Neural progenitor cell (in vitro differentiated cells): ENCODE measurements around the gene TMEM175.

Experiments used
- EZH2 ChIP-seq: fragments of 200-600 bp; sonication (generic); IDR thresholded peaks from 2 replicates; pipeline ENCODE4 v1.6.1; 2017; ENCODE audit warnings: antibody characterized with exemption, mild to moderate bottlenecking, moderate library complexity
- EZH2phosphoT487 ChIP-seq: fragments of 200-600 bp; sonication (generic); IDR thresholded peaks from 2 replicates; pipeline ENCODE4 v1.6.1; 2017; ENCODE audit warnings: antibody characterized with exemption
- TF ChIP-seq, protein P1 (sequence below): fragments of 200-600 bp; sonication (generic); IDR thresholded peaks from 2 replicates; pipeline ENCODE4 v1.5.1; 2017; ENCODE audit warnings: antibody characterized with exemption, mild to moderate bottlenecking

- TF ChIP-seq, protein P1, sequence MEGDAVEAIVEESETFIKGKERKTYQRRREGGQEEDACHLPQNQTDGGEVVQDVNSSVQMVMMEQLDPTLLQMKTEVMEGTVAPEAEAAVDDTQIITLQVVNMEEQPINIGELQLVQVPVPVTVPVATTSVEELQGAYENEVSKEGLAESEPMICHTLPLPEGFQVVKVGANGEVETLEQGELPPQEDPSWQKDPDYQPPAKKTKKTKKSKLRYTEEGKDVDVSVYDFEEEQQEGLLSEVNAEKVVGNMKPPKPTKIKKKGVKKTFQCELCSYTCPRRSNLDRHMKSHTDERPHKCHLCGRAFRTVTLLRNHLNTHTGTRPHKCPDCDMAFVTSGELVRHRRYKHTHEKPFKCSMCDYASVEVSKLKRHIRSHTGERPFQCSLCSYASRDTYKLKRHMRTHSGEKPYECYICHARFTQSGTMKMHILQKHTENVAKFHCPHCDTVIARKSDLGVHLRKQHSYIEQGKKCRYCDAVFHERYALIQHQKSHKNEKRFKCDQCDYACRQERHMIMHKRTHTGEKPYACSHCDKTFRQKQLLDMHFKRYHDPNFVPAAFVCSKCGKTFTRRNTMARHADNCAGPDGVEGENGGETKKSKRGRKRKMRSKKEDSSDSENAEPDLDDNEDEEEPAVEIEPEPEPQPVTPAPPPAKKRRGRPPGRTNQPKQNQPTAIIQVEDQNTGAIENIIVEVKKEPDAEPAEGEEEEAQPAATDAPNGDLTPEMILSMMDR = no peak
- no peak for TF ChIP-seq EZH2
- TF ChIP-seq EZH2phosphoT487 = no peak
Measured at GRCh38 chr4:949656-950055, 17.4 kb downstream of the TMEM175 start.
